SJSA1 (cell line): ENCODE measurements around the gene IQSEC1. TPM values are rescaled to one million over a fixed set of nuclear protein-coding genes. Genes with fewer than 3 reads are reported as not detected.

Experiments
- DNase-seq, 2 experiments: peaks; one replicate each; pipeline ENCODE4 v3.0.0-alpha.2; 2015 to 2020; ENCODE audit warnings: low spot score in 2 of 2, low read depth in 1 of 2
- H3K27ac ChIP-seq: fragments of 250-450 bp; sonication (Bioruptor Pico); 2 replicates; pipeline ENCODE4 v1.5.1; 2020; ENCODE audit warnings: mild to moderate bottlenecking, moderate library complexity
- H3K27me3 ChIP-seq: fragments of 250-450 bp; sonication (Bioruptor Pico); replicated peaks from 2 replicates; pipeline ENCODE4 v1.5.1; 2020; ENCODE audit warnings: mild to moderate bottlenecking, moderate library complexity
- H3K36me3 ChIP-seq: fragments of 250-450 bp; sonication (Bioruptor Pico); 2 replicates; pipeline ENCODE4 v1.5.1; 2020; ENCODE audit warnings: mild to moderate bottlenecking
- H3K4me1 ChIP-seq: fragments of 250-450 bp; sonication (Bioruptor Pico); replicated peaks from 2 replicates; pipeline ENCODE4 v1.6.1; 2021; ENCODE audit warnings: mild to moderate bottlenecking
- H3K4me3 ChIP-seq: fragments of 250-450 bp; sonication (Bioruptor Pico); 2 replicates; pipeline ENCODE4 v1.5.1; 2020; ENCODE audit warnings: mild to moderate bottlenecking
- H3K9me3 ChIP-seq: fragments of 250-450 bp; sonication (Bioruptor Pico); replicated peaks from 2 replicates; pipeline ENCODE4 v1.5.1; 2020; ENCODE audit warnings: mild to moderate bottlenecking
- total RNA-seq: library from RNA; depleted of rRNA; stranded (reverse); fragments of >200 nt; shearing (Covaris generic); gene quantifications from 2 replicates; pipeline ENCODE4 v1.2.3, GENCODE V29; 2014

IQSEC1 gene
- total RNA-seq, 1 experiment from 2014 or later: 6.5 TPM

- Histone ChIP-seq H3K4me1 (peaks cover 4% of the 10 kb centered on the region; the same call in 1 of the 2 replicates), H3K9me3 (no peaks in the 10 kb centered on the region), H3K36me3 (peaks cover 4% of the 10 kb centered on the region), H3K27me3 (no peaks in the 10 kb centered on the region), H3K4me3 (no peak overlapping the region), H3K27ac (no peak overlapping the region)
- DNase-seq: no peak
These were observed 109.1 kb downstream of the IQSEC1 start for GRCh38 chr3:12963922-12964701.

- no peak for DNase-seq
These were observed 109.9 kb downstream of the IQSEC1 start for GRCh38 chr3:12963231-12963896.

GRCh38 chr3:12962292-12962691 lies 110.9 kb downstream of the IQSEC1 start:
- no peaks in the 10 kb centered on the region for H3K9me3 ChIP-seq
- peaks cover 3% of the 10 kb centered on the region for H3K36me3 ChIP-seq
- no peaks in the 10 kb centered on the region for H3K27me3 ChIP-seq
- H3K4me3 ChIP-seq: no peak overlapping the region
- DNase-seq: no peak
- no peak overlapping the region for H3K27ac ChIP-seq
- H3K4me1 ChIP-seq: no peaks in the 10 kb centered on the region; the same call in 1 of the 2 replicates

More at GRCh38 chr3:12963231-12963896, 109.9 kb downstream of the IQSEC1 start:
- peaks cover 4% of the 10 kb centered on the region for H3K36me3 ChIP-seq
- no peak overlapping the region for H3K4me3 ChIP-seq
- H3K9me3 ChIP-seq: no peaks in the 10 kb centered on the region
- H3K27ac ChIP-seq: no peak overlapping the region
- no peaks in the 10 kb centered on the region for H3K27me3 ChIP-seq
- peaks cover 4% of the 10 kb centered on the region; the same call in 1 of the 2 replicates for H3K4me1 ChIP-seq

GRCh38 chr3:12961697-12962036 lies 111.6 kb downstream of the IQSEC1 start:
- H3K36me3 ChIP-seq: no peaks in the 10 kb centered on the region
- H3K4me1 ChIP-seq: no peaks in the 10 kb centered on the region; the same call in 1 of the 2 replicates
- no peaks in the 10 kb centered on the region for H3K27me3 ChIP-seq
- no peak overlapping the region for H3K27ac ChIP-seq
- no peaks in the 10 kb centered on the region for H3K9me3 ChIP-seq
- no peak for DNase-seq
- no peak overlapping the region for H3K4me3 ChIP-seq

GRCh38 chr3:12961007-12961696 lies 112.1 kb downstream of the IQSEC1 start:
- no peak for DNase-seq
- no peaks in the 10 kb centered on the region for H3K9me3 ChIP-seq
- no peaks in the 10 kb centered on the region for H3K36me3 ChIP-seq
- H3K4me1 ChIP-seq: no peaks in the 10 kb centered on the region; the same call in 1 of the 2 replicates
- no peak overlapping the region for H3K27ac ChIP-seq
- H3K27me3 ChIP-seq: no peaks in the 10 kb centered on the region
- no peak overlapping the region for H3K4me3 ChIP-seq

GRCh38 chr3:12960497-12960896 lies 112.7 kb downstream of the IQSEC1 start:
- no peaks in the 10 kb centered on the region for H3K9me3 ChIP-seq
- H3K4me1 ChIP-seq: no peaks in the 10 kb centered on the region
- H3K36me3 ChIP-seq: no peaks in the 10 kb centered on the region
- no peak for DNase-seq
- no peak overlapping the region for H3K4me3 ChIP-seq
- H3K27ac ChIP-seq: no peak overlapping the region
- H3K27me3 ChIP-seq: no peaks in the 10 kb centered on the region

- Histone ChIP-seq H3K36me3 (no peaks in the 10 kb centered on the region), H3K4me1 (no peaks in the 10 kb centered on the region), H3K27me3 (no peaks in the 10 kb centered on the region), H3K9me3 (no peaks in the 10 kb centered on the region), H3K27ac (no peak overlapping the region), H3K4me3 (no peak overlapping the region)
- no peak for DNase-seq
These were observed 113.3 kb downstream of the IQSEC1 start for GRCh38 chr3:12959838-12960378.

- no peaks in the 10 kb centered on the region for H3K27me3 ChIP-seq
- no peaks in the 10 kb centered on the region for H3K9me3 ChIP-seq
- no peak overlapping the region for H3K4me3 ChIP-seq
- no peaks in the 10 kb centered on the region for H3K4me1 ChIP-seq
- H3K27ac ChIP-seq: no peak overlapping the region
- H3K36me3 ChIP-seq: no peaks in the 10 kb centered on the region
- no peak for DNase-seq
These were observed 113.8 kb downstream of the IQSEC1 start for GRCh38 chr3:12959410-12959809.

- Histone ChIP-seq H3K36me3 (no peaks in the 10 kb centered on the region), H3K4me3 (no peak overlapping the region), H3K4me1 (no peaks in the 10 kb centered on the region), H3K27me3 (no peaks in the 10 kb centered on the region), H3K27ac (no peak overlapping the region), H3K9me3 (no peaks in the 10 kb centered on the region)
- no peak for DNase-seq
These were observed 115.1 kb downstream of the IQSEC1 start for GRCh38 chr3:12957824-12958792.

GRCh38 chr3:12957339-12957738 lies 115.9 kb downstream of the IQSEC1 start:
- H3K9me3 ChIP-seq: no peaks in the 10 kb centered on the region
- no peak overlapping the region for H3K4me3 ChIP-seq
- no peaks in the 10 kb centered on the region for H3K36me3 ChIP-seq
- H3K27me3 ChIP-seq: no peaks in the 10 kb centered on the region
- no peak for DNase-seq
- no peak overlapping the region for H3K27ac ChIP-seq
- H3K4me1 ChIP-seq: no peaks in the 10 kb centered on the region

- Histone ChIP-seq H3K27ac (no peak overlapping the region), H3K4me1 (no peaks in the 10 kb centered on the region), H3K36me3 (no peaks in the 10 kb centered on the region), H3K27me3 (no peaks in the 10 kb centered on the region), H3K4me3 (no peak overlapping the region), H3K9me3 (no peaks in the 10 kb centered on the region)
- no peak for DNase-seq
These were observed 116.9 kb downstream of the IQSEC1 start for GRCh38 chr3:12956316-12956660.

- Histone ChIP-seq H3K4me3 (no peak overlapping the region), H3K9me3 (no peaks in the 10 kb centered on the region), H3K27me3 (no peaks in the 10 kb centered on the region), H3K36me3 (no peaks in the 10 kb centered on the region), H3K4me1 (no peaks in the 10 kb centered on the region), H3K27ac (no peak overlapping the region)
- DNase-seq: no peak
These were observed 117.4 kb downstream of the IQSEC1 start for GRCh38 chr3:12955651-12956315.
